Measurements from ENCODE around the gene RBSN.

GRCh38 chr3:15092686-15093085 lies 6.3 kb downstream of the RBSN start:
- TF ChIP-seq, protein P1, sequence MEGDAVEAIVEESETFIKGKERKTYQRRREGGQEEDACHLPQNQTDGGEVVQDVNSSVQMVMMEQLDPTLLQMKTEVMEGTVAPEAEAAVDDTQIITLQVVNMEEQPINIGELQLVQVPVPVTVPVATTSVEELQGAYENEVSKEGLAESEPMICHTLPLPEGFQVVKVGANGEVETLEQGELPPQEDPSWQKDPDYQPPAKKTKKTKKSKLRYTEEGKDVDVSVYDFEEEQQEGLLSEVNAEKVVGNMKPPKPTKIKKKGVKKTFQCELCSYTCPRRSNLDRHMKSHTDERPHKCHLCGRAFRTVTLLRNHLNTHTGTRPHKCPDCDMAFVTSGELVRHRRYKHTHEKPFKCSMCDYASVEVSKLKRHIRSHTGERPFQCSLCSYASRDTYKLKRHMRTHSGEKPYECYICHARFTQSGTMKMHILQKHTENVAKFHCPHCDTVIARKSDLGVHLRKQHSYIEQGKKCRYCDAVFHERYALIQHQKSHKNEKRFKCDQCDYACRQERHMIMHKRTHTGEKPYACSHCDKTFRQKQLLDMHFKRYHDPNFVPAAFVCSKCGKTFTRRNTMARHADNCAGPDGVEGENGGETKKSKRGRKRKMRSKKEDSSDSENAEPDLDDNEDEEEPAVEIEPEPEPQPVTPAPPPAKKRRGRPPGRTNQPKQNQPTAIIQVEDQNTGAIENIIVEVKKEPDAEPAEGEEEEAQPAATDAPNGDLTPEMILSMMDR (IDR thresholded peaks at IDR 0.05): no peak
- TF ChIP-seq POLR2A (IDR thresholded peaks at IDR 0.05) (no peak), POLR2AphosphoS5 (IDR thresholded peaks at IDR 0.05; ENCODE audit: insufficient read depth in 1 of 2, low read depth in 1 of 2) (no peak)

Measured in vagina (tissue), 2 donors.